C1 segment of cervical spinal cord (tissue), 14 donors: ENCODE data around the gene ASTN2.

ENCODE experiments used
- DNase-seq, 14 donors: peaks; one replicate each; lab custom pipeline; 2025; lab: John Stamatoyannopoulos, UW

The ASTN2 gene

DNA sequence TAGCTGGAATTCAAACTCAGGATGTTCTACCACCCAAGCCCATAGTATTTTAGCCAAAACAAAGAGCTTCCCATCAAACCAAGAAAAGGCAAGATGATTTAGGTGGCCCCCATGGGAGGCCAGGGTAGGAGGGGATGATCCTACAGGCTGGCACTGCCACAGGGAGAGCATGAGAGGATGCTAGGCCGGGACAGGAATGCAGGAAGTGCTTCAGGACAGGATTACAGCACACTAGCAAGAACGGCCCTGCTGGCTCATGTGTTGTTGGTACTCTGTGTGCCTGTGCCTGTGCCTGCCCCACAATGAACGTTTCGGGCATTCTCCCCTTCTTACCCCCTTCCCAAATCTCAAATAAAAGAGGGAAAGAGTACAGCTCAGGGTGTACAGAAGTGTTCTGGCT, 838.5 kb downstream of the ASTN2 start:
- no peak for DNase-seq

DNA sequence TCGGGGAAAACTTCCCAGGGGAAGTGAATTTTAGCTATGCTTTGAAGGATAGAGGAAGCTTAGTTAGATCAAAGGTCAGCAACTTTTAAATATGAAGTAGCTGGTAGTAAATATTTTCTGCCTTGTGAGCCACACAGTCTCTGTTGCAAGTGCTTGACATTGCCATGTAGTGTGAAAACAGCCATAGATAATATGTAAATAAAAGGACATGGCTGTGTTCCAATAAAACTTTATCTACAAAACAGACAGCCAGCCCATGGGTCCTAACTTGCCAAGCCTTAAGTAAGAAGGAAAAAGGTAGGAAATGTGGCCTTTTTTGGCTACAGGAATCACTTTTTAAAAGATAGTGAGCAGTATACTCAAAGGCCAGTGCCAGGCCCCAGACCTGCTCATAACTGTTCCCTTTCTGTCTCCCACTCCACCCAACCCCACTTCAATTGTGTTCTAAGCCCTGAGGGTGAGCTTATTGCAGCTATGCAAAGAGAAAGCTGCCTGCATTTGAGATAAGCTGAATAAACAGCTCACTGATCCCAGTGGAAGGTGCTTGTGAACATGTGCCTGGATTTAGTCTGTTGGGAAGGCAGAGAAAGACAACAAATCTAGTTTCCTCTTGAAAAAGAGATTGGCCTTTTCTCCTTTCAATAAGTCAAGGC, 840.7 kb downstream of the ASTN2 start:
- no peak for DNase-seq

DNA sequence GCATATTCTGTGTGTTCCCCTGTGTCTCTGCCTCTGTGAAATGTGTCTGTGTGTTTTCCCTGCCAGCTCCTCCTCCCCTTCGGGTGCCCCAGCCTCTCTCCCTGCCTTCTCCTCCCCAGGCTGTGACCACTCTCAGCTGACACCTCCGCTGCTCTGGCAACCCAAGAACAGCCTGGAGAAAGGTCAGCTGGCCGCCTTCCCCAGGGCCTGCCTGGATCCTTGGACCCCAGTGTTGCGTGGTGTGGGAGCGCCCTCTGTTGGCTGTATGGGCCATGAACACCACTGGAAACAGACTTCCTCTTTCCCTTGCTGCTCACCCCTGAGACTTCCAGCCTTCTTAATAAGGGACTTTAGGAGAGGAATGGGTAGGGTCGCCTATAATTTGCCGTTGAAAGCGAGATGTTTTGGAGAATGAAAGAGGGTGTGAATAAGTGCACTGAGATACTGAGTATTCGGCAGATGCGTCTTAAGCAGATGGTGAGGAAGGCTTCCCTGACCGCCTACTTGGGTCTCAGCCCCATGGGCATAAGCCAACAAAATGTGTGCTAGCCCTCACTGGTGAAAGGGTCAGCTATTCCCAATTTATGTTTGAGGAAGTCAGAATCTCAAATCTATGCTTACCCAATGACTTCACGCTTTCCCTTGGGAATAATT, 842.6 kb downstream of the ASTN2 start:
- DNase-seq: peak; percentile 8 to 82 (median 66)

DNA sequence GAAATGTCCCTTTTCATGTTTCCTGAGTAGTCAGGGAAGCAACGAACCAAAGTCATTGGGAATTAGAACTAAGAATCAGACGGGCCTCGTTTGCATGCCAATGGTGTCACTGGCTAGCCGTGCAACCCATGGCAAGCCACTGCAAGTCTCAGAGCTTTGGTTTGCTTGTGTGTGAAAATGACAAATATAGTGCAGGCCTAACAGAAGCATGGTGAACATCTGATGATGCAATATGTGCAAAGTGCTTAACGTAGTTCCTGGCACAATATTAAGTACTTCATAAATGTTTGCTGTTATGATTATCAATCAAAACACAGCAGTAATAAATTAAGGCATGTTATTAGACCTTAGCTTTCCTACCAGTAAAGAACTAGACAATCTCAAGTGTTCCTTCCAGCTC, 845.7 kb downstream of the ASTN2 start:
- no peak for DNase-seq

DNA sequence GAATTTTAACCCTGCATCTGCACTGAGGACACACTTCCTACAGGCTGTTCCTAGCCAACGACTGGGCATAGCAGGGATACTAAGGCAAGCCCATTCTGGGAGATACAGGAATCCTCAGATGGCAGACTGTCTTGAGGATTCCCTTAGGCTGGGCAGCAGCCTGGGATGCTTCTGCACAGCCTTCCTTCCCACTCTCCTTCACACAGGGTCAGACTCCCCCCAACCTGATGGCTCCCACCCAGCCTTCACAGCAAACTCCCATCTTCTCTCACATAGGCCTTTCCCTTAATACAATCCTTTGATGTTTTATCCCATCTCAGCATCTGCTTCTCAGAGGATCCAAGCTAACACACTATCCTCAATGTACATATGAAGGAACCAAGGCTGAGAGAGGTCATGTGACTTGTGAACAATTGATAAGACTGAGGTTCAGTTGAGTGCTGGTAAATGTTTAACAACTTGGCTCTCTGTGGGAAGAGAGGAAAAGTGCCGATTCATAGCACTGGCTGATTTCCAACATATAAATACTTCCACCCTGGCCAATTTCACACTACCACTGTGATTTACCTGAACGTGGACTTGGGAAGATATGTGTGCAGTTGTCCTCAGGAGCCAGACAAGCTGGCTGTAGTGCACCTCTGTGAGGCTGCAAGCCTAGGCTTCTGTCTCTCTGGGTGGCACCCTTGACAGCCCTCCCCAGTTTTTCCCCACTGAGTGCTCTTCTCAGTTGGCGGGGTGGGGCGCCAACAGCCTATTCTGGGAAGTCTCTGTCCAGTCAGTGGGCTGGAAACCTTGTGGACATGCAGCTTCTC, 848.0 kb downstream of the ASTN2 start:
- DNase-seq: no peak

DNA sequence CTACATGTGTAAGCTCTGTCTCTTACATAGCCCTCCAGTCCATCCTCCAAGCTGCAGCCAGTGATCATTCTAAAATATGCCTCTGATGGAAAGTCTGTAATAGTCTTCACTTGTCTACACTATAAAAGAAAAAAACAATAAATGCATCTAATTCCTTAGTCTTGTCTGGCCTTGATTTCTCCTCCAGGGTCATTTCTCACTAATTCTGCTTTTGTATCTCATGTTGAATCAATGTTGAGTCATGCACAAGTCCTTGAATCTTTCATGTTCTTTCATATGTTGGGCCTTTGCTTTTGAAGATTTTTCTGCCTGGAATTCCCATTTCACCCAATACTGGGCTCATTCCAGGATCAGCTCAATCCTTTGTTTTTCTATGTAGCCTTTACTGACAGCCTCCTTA, 848.9 kb downstream of the ASTN2 start:
- no peak for DNase-seq

DNA sequence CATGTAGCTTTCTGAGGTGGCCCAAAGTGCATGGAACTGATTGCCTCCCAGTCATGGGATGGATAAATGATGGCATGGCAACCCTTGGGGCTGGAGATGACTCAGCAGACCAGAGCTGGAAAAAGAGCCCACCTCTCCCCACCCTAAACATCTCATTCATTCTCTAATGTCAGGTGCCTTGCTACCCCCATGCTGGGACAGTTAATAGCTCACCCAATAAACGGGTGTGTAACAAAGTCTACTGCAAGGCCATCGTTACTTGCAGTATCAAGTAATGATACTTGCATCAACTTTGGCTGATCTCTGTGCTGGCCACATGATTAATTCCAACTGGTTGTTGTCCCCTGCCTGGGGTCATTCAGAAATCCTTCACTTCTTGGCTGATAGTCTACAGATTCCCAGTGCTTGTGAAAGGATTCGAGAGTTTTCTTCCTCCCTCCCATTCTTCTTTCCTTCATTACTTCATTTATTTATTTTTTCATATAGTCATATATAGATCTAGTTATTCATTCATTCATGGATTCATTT, 850.5 kb downstream of the ASTN2 start:
- no peak for DNase-seq

DNA sequence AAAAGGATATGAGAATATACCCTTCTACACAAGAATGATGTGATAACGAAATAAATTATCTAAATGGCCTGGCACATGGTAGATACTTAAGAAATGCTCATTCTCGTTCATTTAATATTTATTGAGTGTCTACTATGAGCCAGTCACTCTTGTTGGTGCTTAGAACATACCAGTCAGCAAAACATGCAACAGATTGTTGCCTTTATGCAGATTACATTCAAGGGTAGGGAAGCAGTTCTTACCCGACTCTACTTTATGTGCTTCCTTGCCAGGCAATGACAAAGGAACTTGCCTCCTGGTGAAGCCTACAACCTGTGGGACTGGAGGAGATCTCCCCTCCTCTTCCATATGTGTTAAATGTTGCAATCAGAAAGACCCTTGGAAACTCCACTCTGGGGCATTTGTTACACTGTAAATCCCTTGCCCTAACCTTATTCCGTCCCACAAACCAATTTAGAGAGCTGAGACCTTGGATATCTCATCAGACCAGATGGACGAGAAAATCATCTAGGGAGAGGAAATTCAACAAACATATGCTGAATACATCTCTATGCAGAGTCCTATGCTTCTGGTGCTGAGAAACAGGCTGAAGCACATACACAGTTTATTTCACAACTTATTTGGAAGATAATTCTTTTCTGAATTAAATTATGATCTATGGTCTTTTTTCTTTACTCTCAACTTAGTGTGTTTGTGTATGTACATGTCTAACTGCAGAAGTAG, 855.9 kb downstream of the ASTN2 start:
- DNase-seq: no peak

DNA sequence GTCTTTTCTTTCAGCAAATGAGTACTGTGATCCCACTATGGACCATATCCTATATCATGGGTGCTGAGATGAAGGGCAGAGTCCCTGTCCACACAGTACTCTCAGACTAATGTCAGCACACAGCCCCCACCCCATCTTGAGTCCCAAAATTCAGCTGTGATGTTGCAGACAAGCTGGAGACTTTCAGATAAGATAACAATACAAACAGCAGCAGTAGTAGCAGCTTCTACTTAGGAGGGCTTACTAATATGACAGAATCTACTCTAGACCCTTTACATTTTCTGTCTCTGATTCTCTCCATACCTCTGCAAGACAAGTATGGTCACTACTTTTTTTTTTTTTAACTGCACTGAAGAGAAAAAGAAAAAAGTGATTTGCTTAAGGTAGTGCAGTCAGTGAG, 856.8 kb downstream of the ASTN2 start:
- no peak for DNase-seq

DNA sequence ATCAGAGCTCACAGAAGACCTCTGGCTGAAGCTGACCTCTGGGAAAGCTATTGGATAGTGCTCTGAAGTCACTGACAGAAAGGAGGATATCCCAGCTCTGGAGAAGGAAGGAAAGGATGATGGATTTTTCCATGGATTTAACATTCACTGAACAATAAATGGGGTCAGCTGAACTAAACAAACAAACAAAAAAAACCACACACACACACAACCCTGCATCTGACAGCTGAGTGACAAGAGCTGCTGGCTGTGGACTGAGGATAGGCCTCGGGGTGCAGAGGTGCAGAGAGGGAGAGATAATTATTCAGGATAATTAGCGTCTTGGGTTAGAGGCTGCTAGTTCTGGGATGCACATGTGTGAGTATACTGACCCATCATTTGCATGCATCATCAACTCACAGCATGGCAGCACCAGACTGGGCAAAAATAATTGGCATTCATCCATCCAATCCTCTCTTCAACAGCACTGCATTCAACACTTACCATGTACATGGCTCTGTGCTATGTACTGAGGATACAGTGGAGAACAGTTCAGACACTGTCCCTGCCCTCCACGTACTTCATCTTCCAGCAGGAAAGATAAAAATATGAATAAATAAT, 859.2 kb downstream of the ASTN2 start:
- DNase-seq: peak in 1 of 14 donors; percentile 57

DNA sequence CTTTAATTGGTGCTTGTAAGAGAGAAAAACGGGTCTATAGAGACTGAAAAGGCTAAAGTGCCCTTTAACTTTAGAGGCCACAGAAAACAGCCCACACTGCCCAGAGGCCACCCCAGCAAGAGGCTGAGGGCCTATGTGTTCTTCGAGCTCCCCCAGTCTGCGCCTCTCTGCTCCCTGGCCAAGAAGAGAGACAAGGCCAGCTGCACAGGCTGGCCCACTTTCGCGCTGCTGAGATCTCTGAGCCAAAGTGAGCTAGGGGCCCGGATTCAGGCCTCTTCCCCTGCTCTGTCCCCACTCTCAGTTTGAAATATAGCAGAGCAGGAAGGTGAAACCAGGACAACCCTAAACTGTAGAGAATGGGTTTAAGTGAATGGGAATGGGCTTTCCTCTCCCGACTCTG, 859.7 kb downstream of the ASTN2 start:
- peak in 1 of 14 donors; percentile 32 for DNase-seq

DNA sequence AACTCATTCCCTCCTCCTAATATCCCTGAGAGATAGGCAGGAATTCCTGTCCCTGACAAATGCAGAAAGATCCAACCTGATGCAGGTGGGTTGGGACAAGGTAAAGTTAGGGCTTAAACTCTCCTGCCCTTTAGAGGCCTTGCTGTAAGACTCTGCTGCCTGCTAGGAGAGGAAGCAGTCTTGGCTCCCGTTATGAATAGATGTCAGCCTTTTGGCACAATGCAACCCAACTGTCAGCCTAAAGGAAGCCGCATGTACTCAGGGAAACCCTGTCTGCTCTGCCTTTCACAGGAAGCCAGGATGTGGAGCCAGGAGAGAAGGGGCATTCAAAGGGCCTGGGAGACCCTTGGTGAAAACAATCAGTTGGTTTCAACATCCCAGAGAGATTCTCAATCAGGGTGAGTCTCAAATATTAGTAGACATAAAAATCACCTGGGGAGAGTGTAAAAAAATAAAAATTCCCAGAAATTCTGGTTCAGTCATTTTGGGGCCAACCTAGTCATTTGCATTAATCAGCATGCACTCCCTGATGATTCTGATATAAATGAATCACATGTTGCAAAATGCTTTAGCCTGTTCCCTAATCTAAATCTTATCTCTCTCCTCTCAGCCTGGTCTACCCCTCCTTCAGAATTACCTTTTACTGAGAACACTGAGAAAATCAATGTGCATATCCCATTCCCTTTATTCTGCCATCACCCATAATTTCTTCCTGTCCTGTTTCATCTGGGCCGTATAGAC, 864.0 kb downstream of the ASTN2 start:
- DNase-seq: peak in 1 of 14 donors; percentile 64

DNA sequence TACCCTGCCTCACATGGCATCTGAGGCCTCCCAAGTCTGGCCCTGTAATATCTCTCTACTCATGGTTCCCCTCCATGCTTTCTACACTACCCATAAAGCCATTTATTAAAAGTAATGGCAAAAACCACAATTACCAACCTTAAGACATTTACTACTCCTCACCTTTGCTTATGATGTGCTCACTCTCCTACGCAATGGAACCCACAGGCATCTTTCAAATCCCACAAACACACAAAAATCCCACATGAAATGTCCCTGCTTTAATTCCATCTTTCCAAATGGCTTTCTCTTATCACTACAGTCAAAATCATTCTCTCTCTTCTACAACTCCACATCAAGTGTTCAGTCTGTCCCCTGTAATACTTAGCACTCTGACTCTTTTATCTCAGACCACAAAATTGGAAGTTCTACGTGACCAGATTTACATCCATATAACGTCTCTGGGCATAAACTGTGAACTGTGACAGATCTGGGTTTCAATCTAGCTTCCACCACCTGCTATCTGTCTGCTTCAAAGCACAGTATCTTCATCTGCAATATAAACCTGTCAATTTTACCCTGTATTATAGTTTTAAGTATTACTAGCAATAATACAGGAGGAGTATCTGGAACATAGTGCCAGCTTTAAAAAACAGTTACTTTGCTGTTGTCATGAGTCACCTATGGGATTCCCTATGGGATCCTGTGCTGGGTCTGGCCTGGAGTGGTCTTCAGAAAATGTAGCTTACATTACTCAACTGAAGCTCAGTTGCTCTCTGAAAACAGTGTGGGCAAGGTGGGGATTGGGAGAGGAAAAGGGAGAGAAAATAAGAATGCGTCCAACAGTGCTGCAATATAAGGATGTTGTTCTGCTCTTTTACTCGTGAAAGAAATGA, 864.8 kb downstream of the ASTN2 start:
- DNase-seq: no peak

DNA sequence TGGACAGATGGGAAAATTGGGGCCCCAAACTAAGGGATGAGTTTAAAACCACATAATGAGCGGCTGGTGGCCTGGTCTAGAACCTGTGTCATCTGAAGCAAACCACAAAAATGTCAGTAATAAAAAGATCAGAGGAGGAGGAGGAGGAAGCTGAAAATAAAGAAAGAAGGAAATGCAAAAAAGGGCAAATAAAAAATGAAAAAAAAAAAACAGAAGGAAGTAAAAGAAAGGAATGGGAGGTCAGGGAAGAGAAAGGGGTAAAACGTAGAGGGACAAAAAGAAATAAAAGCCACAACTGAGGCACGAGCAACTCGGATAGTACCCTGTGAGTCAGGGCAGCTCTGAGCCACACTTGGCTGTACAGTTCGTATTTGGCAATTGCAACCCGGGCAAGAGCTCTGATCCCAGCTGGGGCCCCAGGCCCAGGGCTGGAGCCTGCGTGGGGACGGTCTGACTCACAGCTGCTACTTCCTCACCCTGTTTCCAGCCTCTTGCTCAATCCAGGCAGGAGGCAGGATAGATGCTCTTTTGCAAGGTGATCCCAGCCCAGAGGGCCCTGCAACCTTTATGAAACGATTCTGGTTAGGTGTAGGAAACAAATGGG, 865.7 kb downstream of the ASTN2 start:
- peak in 8 of 14 donors; percentile 8 to 83 (median 12) for DNase-seq

DNA sequence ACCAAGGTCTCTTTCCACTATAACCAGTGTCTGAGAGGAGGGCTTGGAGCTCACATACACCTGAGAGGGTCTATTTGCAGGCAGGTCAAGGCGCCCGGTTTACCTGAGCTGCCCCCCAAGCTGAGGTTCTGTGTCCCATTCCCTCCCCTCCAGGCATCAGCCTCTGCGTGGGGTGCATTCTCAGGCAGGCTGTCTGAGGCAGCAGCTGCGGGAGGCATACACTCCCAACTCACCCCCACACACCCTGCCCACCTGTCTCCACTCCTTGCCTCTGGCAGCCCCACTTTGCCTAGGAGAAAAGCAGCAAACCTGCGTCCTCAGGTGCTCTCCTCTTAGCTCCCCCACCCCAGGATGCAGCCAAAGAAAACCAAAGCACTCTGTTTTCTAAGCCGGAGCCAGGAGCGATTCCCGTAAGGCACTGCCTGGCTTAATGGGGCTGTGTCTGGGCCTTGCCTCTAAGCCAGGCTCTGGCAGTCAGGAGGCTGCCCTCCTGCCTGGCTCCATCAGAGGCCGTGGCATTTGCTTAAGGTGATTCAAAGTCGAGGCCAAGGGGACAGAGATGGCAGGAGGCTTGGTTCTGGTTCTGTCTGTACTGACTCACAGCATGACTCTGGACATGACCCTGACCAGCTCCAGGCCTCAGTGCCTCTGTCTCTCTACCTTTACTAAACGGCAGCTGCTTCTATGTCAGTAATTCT, 867.0 kb downstream of the ASTN2 start:
- DNase-seq: peak in 1 of 14 donors; percentile 57

DNA sequence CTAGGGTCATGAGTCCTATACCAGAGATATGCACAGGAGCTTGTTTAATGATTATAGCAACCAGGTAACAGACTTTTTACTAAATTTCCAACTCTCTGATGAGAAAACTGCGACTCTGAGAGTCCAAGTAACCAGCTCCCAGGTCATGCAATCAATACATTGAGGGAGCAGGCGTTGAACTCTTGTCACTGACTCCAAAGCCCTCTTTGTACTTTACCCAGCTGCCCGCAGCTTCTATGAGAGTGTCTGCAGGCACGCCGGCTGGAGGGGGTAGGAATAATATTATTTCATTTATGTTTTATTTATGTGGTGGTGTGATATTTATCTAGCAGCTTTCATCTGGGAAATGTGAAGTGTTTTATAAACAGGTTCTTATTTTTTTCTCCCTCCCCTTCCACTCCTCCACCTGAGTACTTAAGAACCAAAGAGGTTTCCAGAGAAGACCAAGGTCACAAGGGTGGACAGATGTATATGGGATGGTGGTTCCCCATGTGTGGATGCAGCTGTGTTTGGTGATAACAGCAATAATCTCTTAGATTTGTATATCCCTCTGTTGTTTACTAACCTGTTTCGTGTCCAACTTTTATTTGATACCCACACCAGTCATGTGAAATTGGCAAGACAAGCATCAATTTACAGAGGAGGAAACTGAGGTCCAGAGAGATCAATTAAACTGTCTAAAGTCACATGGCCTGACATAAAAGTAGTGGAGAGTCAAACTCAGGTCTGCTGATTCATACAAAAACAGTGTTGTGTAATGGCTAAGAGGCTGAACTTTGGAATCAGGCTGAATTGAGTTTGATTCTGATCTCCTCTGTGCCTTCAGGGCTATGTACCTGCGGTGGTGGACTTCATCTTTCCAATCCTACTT, 867.9 kb downstream of the ASTN2 start:
- DNase-seq: no peak

DNA sequence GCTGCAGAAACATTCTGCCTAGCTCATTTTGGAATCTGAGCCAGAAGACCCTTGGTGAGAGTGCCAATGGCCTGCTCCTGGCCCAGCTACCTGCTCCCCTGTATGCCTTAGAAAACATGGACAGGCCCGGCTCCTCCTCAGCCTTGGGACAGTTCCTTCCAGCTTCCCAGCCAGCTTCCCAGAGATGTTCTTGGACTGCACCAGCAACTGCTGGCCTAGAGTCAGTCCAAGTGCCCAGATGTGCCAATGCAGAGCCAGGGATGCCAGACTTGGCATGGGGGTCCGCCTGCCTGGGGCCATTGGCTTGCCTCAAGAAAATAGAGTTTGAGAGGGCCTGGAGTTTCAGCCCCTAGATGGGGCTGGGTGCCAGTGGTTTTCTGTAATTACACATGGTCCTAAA, 870.0 kb downstream of the ASTN2 start:
- DNase-seq: peak in 2 of 14 donors; percentile 12 to 30
